Right cardiac atrium (tissue), 5 donors: ENCODE measurements around the gene MBD3L3. TPM values are rescaled to one million over a fixed set of nuclear protein-coding genes. Genes with fewer than 3 reads are reported as not detected.
"Not testable (repeated sequence)": the region's sequence is repeated elsewhere in the genome, so short reads cannot be mapped to it uniquely, and the experiment has no call there.

ENCODE experiments used
- ATAC-seq, 2 donors: fragments of 200-7000 bp; cut with Tn5 transposase; one replicate each; pipeline versions ENCODE4 v1.8.0 to v1.9.1; 2020; ENCODE audit warnings: moderate library complexity in 2 of 2, mild to moderate bottlenecking in 1 of 2
- DNase-seq, 3 donors: peaks; one replicate each; pipeline ENCODE4 v3.0.0-alpha.2; 2020
- H3K27ac ChIP-seq: one replicate; pipeline ENCODE4 v1.5.1; 2013; ENCODE audit warnings: mild to moderate bottlenecking, low read length, control low read depth, moderate library complexity
- H3K27me3 ChIP-seq: one replicate; pipeline ENCODE4 v1.6.1; 2013; ENCODE audit not compliant: control insufficient read depth, insufficient read depth
- H3K4me1 ChIP-seq: one replicate; pipeline ENCODE4 v1.6.1; 2013; ENCODE audit warnings: low read length; ENCODE audit not compliant: control insufficient read depth, insufficient read depth
- H3K4me3 ChIP-seq: one replicate; pipeline ENCODE4 v1.5.1; 2013; ENCODE audit warnings: low read length, control low read depth
- H3K9me3 ChIP-seq: one replicate; pipeline ENCODE4 v1.6.1; 2013; ENCODE audit warnings: low read length; ENCODE audit not compliant: control insufficient read depth
- WGBS: extraction: QIAGEN DNeasy Blood & Tissue Kit; methylation state at CpG from one replicate; pipeline ENCODE4 v1.1.7; 2013; 5-methylcytosine and 5-hydroxymethylcytosine counted together
- intact Hi-C, 4 donors: fragments of 100-400 bp; cut with DNase I; formaldehyde crosslinking; loops; one replicate each; pipeline versions ENCODE4 v1.11.0 to v1.14.0; 2022 to 2023
- long read RNA-seq, 4 donors: library from polyadenylated mRNA; unstranded; transcript quantifications; one replicate each; pipeline ENCODE4 v2.0.0, GENCODE V29; 2020 to 2021
- polyA plus RNA-seq: library from polyadenylated mRNA; stranded (reverse); fragments of 200-250 nt; gene quantifications from one replicate; pipeline ENCODE4 v1.2.3, GENCODE V29; 2013
- total RNA-seq, 4 donors: library from RNA; stranded (reverse); fragmentation: NEBNext Ultra II Directional; extraction: Animal tissue kit (Norgen Biotek cat#: 25700); gene quantifications; one replicate each; pipeline ENCODE4 v1.2.1, GENCODE V29; 2021
- donor health status: healthy with polysubstance abuse.
- donor health status: DM: no; HTN: yes; CAD: no.
- donor health status: DM: no; HTN: no; CAD: no.
- donor health status: DM: no; HTN: yes; CAD: no; lungs with severe emphysema.
- donor health status: DM: yes; HTN: yes; CAD: no.

Gene MBD3L3
- total RNA-seq (not detected), polyA plus RNA-seq (not detected)
- long read RNA-seq, donor 1: 0 reads
- long read RNA-seq, donor 2: 0 reads
- long read RNA-seq, donor 3: 0 reads
- long read RNA-seq, donor 4: 0 reads

DNA sequence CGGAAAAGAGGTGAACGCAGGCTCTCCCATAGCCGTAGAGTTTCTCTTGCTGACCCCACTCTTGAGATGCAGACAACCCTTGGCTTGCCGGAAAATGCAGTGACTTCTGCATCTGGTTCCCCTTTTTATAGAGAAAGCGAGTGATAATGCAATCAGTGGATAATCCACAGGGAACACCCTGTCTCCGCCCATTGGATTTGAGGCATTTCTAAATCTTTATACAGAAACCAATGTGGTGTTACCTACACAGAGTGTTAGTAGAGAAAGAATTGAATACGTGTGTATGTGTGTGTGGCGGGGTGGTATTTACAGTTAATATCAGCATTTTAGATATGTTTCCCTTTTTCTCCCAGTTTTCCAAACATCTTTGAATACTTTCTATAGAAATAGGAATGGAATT is at the start of gene MBD3L3:
Gene MBD3L3, minus strand, starts transcription at position 101 of the 400 bp plus-strand sequence. Its CDS starts 71 bp downstream, at position 30.
- H3K4me3 ChIP-seq, H3K4me1 ChIP-seq, intact Hi-C loops, H3K27ac ChIP-seq, DNase-seq, H3K9me3 ChIP-seq, ATAC-seq, H3K27me3 ChIP-seq: not testable (repeated sequence)
- WGBS: no CpG with 5 or more reads among the region's 8 CpGs

DNA sequence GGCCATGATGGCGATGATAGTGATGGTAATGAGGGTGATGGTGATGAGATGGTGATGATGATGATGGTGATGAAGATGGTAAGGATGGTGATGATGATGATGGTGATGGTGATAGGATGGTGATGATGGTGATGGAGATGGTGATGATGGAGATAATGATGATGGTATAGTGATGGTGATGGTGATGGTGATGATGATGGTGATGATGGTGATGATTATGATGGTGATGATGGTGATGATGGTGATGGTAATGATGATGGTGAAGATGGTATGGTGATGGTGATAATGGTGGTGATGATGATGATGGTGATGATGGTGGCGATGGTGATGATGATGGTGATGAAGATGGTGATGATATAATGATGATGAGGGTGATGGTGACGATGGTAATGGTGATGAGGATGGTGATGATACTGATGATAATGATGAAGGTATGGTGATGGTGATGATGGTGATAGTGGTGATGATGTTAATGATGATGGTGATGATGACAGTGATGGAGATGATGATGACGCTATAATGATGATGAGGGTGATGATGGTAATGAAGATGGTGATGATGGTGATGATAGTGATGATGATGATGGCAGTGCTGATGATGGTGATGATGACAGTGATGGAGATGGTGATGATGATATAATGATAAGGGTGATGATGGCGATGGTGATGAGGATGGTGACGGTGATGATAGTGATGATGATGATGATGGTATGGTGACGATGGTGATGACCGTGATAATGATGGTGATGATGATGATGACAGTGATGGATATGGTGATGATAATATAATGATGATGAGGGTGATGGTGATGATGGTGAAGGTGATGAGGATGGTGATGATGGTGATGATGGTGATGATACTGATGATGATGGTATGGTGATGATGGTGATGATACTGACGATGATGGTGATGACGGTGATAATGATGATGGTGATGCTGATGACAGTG is 48.5 kb upstream of the MBD3L3 start:
- Histone ChIP-seq H3K27ac (no peak overlapping the region), H3K27me3 (no peaks in the 10 kb centered on the region), H3K9me3 (no peaks in the 10 kb centered on the region), H3K4me3 (no peak overlapping the region), H3K4me1 (no peaks in the 10 kb centered on the region)
- intact Hi-C loops: loop anchor here in 2 of 4 donors (5.0 to 10.0 kb wide), 2 partner anchors 40 to 698 kb away; no protein-coding TSS in a partner anchor
- DNase-seq (no peak), ATAC-seq (no peak)
- WGBS: 86% methylated on average over 10 of the region's 10 CpGs

DNA sequence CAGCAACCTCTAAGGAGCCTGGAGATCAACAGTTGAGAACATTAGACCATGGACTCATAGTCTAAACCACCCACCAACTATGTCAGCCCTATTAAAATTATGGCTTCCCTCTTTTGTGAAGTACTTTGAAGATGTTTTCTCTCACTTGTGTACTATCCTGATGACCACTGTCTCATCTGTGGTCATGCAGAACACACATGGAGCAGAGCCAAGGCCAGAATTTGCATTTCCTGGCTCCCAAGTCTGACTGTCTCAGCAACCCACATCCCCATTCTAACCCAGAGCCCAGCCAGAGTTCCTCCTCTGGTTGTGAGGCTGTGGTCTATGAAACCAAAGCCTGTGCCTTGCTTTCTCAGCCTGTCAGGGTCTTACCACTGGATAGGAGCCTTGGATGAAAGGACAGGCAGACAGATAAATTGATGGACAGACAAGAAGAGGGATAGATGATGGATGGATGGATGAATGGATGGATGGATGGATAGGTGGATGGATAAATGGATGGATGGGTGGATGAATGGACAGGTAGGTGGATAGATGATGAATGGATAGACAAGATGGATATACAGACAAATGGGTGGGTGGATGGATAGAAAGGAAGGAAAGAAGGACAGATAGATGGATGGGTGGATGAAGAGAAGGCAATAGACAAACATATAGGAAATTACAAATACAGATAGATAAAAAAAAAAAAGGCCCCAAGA is 46.4 kb upstream of the MBD3L3 start:
- no peak for DNase-seq
- Histone ChIP-seq H3K27me3 (no peaks in the 10 kb centered on the region), H3K27ac (no peak overlapping the region), H3K4me1 (no peaks in the 10 kb centered on the region), H3K4me3 (no peak overlapping the region), H3K9me3 (no peaks in the 10 kb centered on the region)
- intact Hi-C loops: loop anchor here in 2 of 4 donors (5.0 to 10.0 kb wide), 2 partner anchors 42 to 700 kb away; no protein-coding TSS in a partner anchor
- peak in 1 of 2 donors; percentile 30 for ATAC-seq

DNA sequence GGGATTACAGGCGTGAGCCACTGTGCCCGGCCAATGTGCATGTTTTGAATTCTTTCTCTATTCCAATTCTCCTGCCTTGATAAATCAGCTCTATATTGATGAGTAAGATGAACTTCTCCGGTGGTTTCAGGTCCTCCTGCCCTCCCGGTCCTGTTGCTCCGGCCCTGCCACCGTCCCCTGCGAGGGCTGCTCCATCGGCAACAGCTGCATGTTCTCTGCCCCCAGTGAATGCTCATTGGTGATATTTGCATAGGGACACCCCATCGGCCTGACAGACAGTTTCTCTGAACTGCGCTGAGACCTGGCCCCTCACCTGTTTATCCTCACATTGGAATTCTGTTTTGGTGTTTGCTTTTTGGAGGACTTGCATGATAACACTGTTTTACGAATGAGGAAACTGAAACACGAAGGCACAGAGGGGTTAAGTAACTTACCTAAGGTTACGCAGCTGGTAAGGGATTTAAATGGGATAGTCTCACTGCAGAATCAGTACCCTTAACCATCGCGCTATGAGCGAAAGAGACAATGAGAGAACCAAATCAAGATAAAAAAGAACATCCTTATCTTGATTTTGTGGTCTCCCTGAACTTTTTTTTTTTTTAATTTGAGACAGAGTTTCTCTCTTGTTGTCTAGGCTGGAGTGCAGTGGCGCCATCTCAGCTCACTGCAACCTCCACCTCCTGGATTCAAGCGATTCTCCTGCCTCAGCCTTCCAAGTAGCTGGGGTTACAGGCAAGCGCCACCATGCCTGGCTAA is 43.2 kb upstream of the MBD3L3 start:
- no peak for DNase-seq
- no peak overlapping the region for H3K4me3 ChIP-seq
- no peaks in the 10 kb centered on the region for H3K4me1 ChIP-seq
- H3K27me3 ChIP-seq: no peaks in the 10 kb centered on the region
- no peak for ATAC-seq
- intact Hi-C loops: loop anchor here in 3 of 4 donors (1.0 to 10.0 kb wide), 3 partner anchors 239 to 703 kb away; no protein-coding TSS in a partner anchor
- no peak overlapping the region for H3K27ac ChIP-seq
- H3K9me3 ChIP-seq: no peaks in the 10 kb centered on the region
- 61% methylated on average over 19 of the region's 19 CpGs for WGBS

DNA sequence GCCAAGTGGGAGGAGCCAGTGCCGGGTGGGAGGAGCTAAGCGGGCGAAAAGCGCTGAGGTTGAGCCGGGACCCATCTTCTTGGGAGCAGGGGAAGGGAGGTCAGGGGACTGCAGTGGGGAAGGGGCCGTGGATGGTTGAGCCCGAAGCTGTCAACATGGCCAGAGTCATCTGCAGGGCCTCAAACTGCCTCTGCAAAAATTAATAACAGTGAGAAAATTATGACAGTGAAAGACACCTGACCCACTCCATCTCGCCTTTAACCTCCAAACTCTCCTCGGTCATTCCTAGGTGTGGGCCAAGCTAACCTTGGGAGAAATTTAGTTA is 41.1 kb upstream of the MBD3L3 start:
- WGBS: 12% methylated on average over 9 of the region's 9 CpGs
- peak overlapping the region; percentile 94 for H3K27ac ChIP-seq
- ATAC-seq: no peak
- intact Hi-C loops: no loop called here
- H3K9me3 ChIP-seq: no peaks in the 10 kb centered on the region
- no peaks in the 10 kb centered on the region for H3K4me1 ChIP-seq
- H3K27me3 ChIP-seq: no peaks in the 10 kb centered on the region
- no peak for DNase-seq
- H3K4me3 ChIP-seq: peak overlapping the region; percentile 44

DNA sequence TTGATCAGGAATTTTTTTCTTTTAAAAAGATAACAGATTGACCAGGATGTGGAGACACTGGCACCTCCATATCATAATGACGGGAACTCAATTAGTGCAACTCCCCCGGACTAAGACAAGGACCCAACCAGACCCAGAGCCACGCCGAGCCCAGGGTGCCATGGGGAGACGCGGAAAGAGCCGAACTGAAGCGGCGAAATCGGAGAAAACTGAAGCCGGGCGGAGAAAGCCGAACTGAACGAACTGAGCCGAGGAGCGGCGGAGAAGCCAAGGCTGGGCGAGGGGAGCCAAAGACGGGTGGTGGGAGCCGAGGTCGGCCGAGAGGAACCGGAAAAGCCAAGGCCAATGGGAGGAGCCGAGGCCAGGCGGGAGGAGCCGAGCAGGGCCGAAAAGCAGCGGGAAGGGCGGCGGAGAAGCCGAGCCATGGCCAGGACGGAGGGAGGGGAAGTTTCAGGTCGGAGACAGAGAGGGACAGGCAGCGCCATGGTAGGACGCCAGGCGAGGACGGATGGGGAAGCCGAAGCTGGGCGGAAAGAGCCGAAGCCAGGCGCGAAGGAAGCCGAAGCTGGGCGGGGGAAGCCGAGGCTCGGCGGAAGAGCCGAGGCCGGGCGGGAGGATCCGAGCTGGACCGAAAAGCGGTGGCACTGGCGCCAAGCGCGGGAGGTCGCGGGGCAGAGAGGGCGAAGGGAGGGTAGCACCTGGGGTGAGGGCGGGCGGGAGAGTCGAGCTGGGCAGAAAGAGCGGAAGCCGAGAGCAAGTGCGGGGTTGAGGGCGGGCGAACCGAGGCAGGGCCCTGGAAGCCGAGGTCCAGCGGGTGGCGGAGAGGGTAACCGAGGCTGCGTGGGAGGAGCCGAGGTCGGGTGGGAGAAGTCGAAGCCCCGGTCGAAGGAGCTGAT is 40.5 kb upstream of the MBD3L3 start:
- Histone ChIP-seq H3K4me1 (no peaks in the 10 kb centered on the region), H3K9me3 (no peaks in the 10 kb centered on the region), H3K27me3 (no peaks in the 10 kb centered on the region), H3K27ac (peak overlapping the region; percentile 94), H3K4me3 (peak overlapping the region; percentile 44)
- peak; percentile 94 to 98 (median 96) for DNase-seq
- ATAC-seq: peak; percentile 95 to 97
- intact Hi-C loops: no loop called here
- WGBS: under 1% methylated on average over 78 of the region's 78 CpGs

DNA sequence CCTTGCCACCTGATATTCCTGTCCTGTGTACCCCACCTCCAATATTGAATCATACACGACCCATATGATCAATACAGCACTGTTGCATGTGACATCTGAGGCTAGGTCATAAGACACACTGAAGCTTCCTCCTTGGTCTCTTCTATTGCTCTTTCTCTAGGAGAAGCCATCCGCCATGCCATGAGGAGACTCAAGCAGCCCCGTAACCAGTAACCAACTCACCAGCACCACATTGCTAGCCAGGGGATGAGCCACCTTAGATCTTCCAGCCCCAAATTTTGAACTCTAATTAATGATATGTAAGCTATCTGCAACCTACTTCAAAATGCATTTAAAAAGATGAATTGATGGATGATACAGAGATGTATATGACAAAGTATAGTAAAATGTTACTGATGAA is 39.6 kb upstream of the MBD3L3 start:
- ATAC-seq (no peak), DNase-seq (no peak)
- no peaks in the 10 kb centered on the region for H3K27me3 ChIP-seq
- intact Hi-C loops: no loop called here
- H3K4me3 ChIP-seq: no peak overlapping the region
- no peaks in the 10 kb centered on the region for H3K4me1 ChIP-seq
- H3K27ac ChIP-seq: no peak overlapping the region
- WGBS: 97% methylated on average over 3 of the region's 3 CpGs
- no peaks in the 10 kb centered on the region for H3K9me3 ChIP-seq

DNA sequence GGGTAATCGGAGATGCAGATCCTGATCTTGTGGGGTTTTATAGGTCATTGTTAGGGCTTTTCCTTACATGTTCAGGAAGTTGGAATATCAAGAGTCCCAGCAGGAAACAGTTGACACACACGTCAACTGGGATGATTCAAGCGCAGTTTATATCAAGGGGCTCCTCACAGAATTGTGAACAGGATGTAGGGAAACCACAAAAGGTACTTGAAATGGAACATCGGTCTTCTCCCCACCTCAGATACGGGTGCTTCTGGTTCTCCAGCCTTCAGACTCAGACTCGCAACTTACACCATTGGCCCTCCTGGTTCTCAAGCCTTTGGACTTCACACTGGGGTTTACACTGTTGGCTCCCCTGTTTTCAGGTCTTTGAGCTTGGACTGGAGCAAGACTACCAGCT is 30.5 kb upstream of the MBD3L3 start:
- Histone ChIP-seq H3K27me3 (no peaks in the 10 kb centered on the region), H3K9me3 (peaks cover 15% of the 10 kb centered on the region), H3K27ac (no peak overlapping the region), H3K4me3 (no peak overlapping the region), H3K4me1 (no peaks in the 10 kb centered on the region)
- no peak for ATAC-seq
- 93% methylated on average over 6 of the region's 6 CpGs for WGBS
- DNase-seq: no peak
- intact Hi-C loops: no loop called here

DNA sequence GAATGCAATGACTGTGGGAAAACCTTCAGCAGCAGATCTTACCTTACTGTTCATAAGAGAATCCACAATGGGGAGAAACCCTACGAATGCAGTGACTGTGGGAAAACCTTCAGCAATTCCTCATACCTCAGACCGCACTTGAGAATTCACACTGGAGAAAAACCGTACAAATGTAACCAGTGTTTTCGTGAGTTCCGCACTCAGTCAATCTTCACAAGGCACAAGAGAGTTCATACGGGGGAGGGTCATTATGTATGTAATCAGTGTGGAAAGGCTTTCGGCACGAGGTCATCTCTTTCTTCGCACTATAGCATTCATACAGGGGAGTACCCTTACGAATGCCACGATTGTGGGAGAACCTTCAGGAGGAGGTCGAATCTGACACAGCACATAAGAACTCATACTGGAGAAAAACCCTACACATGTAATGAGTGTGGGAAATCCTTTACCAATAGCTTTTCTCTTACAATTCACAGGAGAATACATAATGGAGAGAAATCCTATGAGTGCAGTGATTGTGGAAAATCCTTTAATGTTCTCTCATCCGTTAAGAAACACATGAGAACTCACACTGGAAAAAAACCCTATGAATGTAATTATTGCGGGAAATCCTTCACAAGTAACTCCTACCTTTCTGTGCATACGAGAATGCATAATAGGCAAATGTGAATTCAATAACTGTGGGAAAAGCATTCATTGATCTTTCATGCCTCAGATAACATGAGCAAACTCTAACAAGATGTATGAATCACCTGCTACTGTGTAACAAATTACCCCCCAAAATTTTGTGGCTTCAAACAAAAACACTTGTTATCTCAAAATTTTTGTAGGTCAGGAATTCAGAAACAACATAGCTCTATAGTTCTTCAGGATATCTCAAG is 24.8 kb upstream of the MBD3L3 start:
- no peaks in the 10 kb centered on the region for H3K27me3 ChIP-seq
- H3K4me3 ChIP-seq: peak overlapping the region; percentile 33
- ATAC-seq: no peak
- no peak for DNase-seq
- peaks cover 41% of the 10 kb centered on the region for H3K9me3 ChIP-seq
- no peaks in the 10 kb centered on the region for H3K4me1 ChIP-seq
- no peak overlapping the region for H3K27ac ChIP-seq
- intact Hi-C loops: no loop called here
- WGBS: 98% methylated on average over 15 of the region's 15 CpGs
